ENCODE measurements around the gene DGCR6L.
"Not testable (repeated sequence)": the region's sequence is repeated elsewhere in the genome, so short reads cannot be mapped to it uniquely, and the experiment has no call there.

The DGCR6L gene

GRCh38 chr22:20316844-20317401 lies 2.9 kb downstream of the DGCR6L start:
- TF ChIP-seq POLR2A (IDR thresholded peaks at IDR 0.05; ENCODE audit: low read depth, low read length) = no peak
- TF ChIP-seq POLR2AphosphoS5 (IDR thresholded peaks at IDR 0.05; ENCODE audit: low read depth, low read length) = no peak
- TF ChIP-seq PAX5 (IDR thresholded peaks at IDR 0.05; ENCODE audit: insufficient read depth, low read length, severe bottlenecking) = no peak
- TF ChIP-seq TAF1 (IDR thresholded peaks at IDR 0.05; ENCODE audit: low read depth, low read length) = no peak
- TF ChIP-seq SPI1 (IDR thresholded peaks at IDR 0.05; ENCODE audit: low read depth, low read length) = no peak
- no peak for TF ChIP-seq POU2F2 (IDR thresholded peaks at IDR 0.05; ENCODE audit: low read depth, low read length)
- DNase-seq (ENCODE audit: insufficient read length, low spot score) = no peak
- FAIRE-seq = no peak

- TF ChIP-seq SPI1 (IDR thresholded peaks at IDR 0.05; ENCODE audit: low read depth, low read length) (no peak), POU2F2 (IDR thresholded peaks at IDR 0.05; ENCODE audit: low read depth, low read length) (no peak), PAX5 (IDR thresholded peaks at IDR 0.05; ENCODE audit: insufficient read depth, low read length, severe bottlenecking) (no peak), POLR2AphosphoS5 (IDR thresholded peaks at IDR 0.05; ENCODE audit: low read depth, low read length) (no peak), POLR2A (IDR thresholded peaks at IDR 0.05; ENCODE audit: low read depth, low read length) (no peak)
- DNase-seq (ENCODE audit: insufficient read length, low spot score) (no peak), FAIRE-seq (no peak)
Observed at GRCh38 chr22:20316217-20316843, 3.5 kb downstream of the DGCR6L start.

- no peak for TF ChIP-seq PAX5 (IDR thresholded peaks at IDR 0.05; ENCODE audit: insufficient read depth, low read length, severe bottlenecking)
- TF ChIP-seq POLR2A (IDR thresholded peaks at IDR 0.05; ENCODE audit: low read depth, low read length) = no peak
- no peak for TF ChIP-seq POU2F2 (IDR thresholded peaks at IDR 0.05; ENCODE audit: low read depth, low read length)
- no peak for TF ChIP-seq TAF1 (IDR thresholded peaks at IDR 0.05; ENCODE audit: low read depth, low read length)
- TF ChIP-seq POLR2AphosphoS5 (IDR thresholded peaks at IDR 0.05; ENCODE audit: low read depth, low read length) = no peak
- TF ChIP-seq SPI1 (IDR thresholded peaks at IDR 0.05; ENCODE audit: low read depth, low read length) = no peak
- FAIRE-seq (no peak), DNase-seq (ENCODE audit: insufficient read length, low spot score) (no peak)
Observed at GRCh38 chr22:20315337-20316216, 4.3 kb downstream of the DGCR6L start.

- DNase-seq (ENCODE audit: insufficient read length, low spot score); FAIRE-seq: not testable (repeated sequence)
Observed at GRCh38 chr22:20314741-20315336, 5.0 kb downstream of the DGCR6L start.

- not testable (repeated sequence) for FAIRE-seq; DNase-seq (ENCODE audit: insufficient read length, low spot score)
Observed at GRCh38 chr22:20314206-20314605, 5.7 kb downstream of the DGCR6L start.

GRCh38 chr22:20313306-20314077 lies 6.4 kb downstream of the DGCR6L start:
- FAIRE-seq; DNase-seq (ENCODE audit: insufficient read length, low spot score): not testable (repeated sequence)

- no peak for TF ChIP-seq TAF1 (IDR thresholded peaks at IDR 0.05; ENCODE audit: low read depth, low read length)
- TF ChIP-seq POU2F2 (IDR thresholded peaks at IDR 0.05; ENCODE audit: low read depth, low read length) = no peak
- no peak for TF ChIP-seq PAX5 (IDR thresholded peaks at IDR 0.05; ENCODE audit: insufficient read depth, low read length, severe bottlenecking)
- no peak for TF ChIP-seq POLR2A (IDR thresholded peaks at IDR 0.05; ENCODE audit: low read depth, low read length)
- no peak for TF ChIP-seq SPI1 (IDR thresholded peaks at IDR 0.05; ENCODE audit: low read depth, low read length)
- TF ChIP-seq POLR2AphosphoS5 (IDR thresholded peaks at IDR 0.05; ENCODE audit: low read depth, low read length) = no peak
- FAIRE-seq (no peak), DNase-seq (ENCODE audit: insufficient read length, low spot score) (no peak)
Observed at GRCh38 chr22:20312396-20313191, 7.3 kb downstream of the DGCR6L start.

GRCh38 chr22:20311249-20312062 lies 8.4 kb downstream of the DGCR6L start:
- DNase-seq (ENCODE audit: insufficient read length, low spot score); FAIRE-seq: not testable (repeated sequence)

- not testable (repeated sequence) for FAIRE-seq
Observed at GRCh38 chr22:20310773-20311172, 9.1 kb downstream of the DGCR6L start.

GRCh38 chr22:20310180-20310579 lies 9.7 kb downstream of the DGCR6L start:
- FAIRE-seq; DNase-seq (ENCODE audit: insufficient read length, low spot score): not testable (repeated sequence)

More at GRCh38 chr22:20310773-20311172, 9.1 kb downstream of the DGCR6L start:
- DNase-seq (ENCODE audit: insufficient read length, low spot score) = not testable (repeated sequence)

- DNase-seq (ENCODE audit: insufficient read length, low spot score); FAIRE-seq: not testable (repeated sequence)
Observed at GRCh38 chr22:20308806-20309650, 10.8 kb downstream of the DGCR6L start.

- FAIRE-seq; DNase-seq (ENCODE audit: insufficient read length, low spot score): not testable (repeated sequence)
Observed at GRCh38 chr22:20307448-20308447, 12.1 kb downstream of the DGCR6L start.

Measured in GM12891 (cell line).